Chondrocyte (in vitro differentiated cells): Measurements from ENCODE around the gene IL6R. TPM values are rescaled to one million over a fixed set of nuclear protein-coding genes. Genes with fewer than 3 reads are reported as not detected.
A peak's percentile ranks its signal among the peaks of the same experiment; 100 is the strongest.
"Not testable (repeated sequence)": the region's sequence is repeated elsewhere in the genome, so short reads cannot be mapped to it uniquely, and the experiment has no call there.

ENCODE experiments used
- DNase-seq: peaks from one replicate; pipeline ENCODE4 v3.0.0; 2021; ENCODE audit warnings: mixed read lengths, low spot score
- H3K27ac Mint-ChIP-seq: one replicate; pipeline ENCODE4 v1.8.0; 2021; ENCODE audit warnings: mild to moderate bottlenecking, moderate library complexity, mixed read lengths; ENCODE audit not compliant: unreplicated experiment
- H3K27me3 Mint-ChIP-seq: 2 replicates; pipeline ENCODE4 v1.8.0; 2021; ENCODE audit warnings: low read depth, mixed read lengths
- H3K36me3 Mint-ChIP-seq: 2 replicates; pipeline ENCODE4 v1.8.0; 2021; ENCODE audit warnings: low read depth, mixed read lengths
- H3K4me1 Mint-ChIP-seq: 2 replicates; pipeline ENCODE4 v1.8.0; 2021; ENCODE audit warnings: low read depth, mild to moderate bottlenecking, mixed read lengths
- H3K4me3 Mint-ChIP-seq: one replicate; pipeline ENCODE4 v1.8.0; 2021; ENCODE audit warnings: mild to moderate bottlenecking, moderate library complexity, mixed read lengths; ENCODE audit not compliant: unreplicated experiment
- H3K9me3 Mint-ChIP-seq: 2 replicates; pipeline ENCODE4 v1.8.0; 2021; ENCODE audit warnings: low read depth, mixed read lengths
- CTCF ChIP-seq: fragments of 200-600 bp; sonication (generic); IDR thresholded peaks from 2 replicates; pipeline ENCODE4 v1.5.0; 2021; ENCODE audit warnings: antibody characterized with exemption, mild to moderate bottlenecking, moderate library complexity
- long read RNA-seq: library from polyadenylated mRNA; stranded (forward); transcript quantifications from one replicate; pipeline ENCODE4 v2.0.0, GENCODE V29; 2021
- total RNA-seq: library from RNA; stranded (reverse); gene quantifications from 3 replicates; pipeline ENCODE4 v1.2.1, GENCODE V29; 2021

Gene IL6R
- 1.1 to 1.4 TPM (median 1.3 TPM) in 3 replicates for total RNA-seq
- long read RNA-seq, partial matches to known transcripts = 0 of 3 reads
- long read RNA-seq, other reads (novel, unspliced or antisense) = 3 of 3 reads

GRCh38 chr1:154404984-154405746 lies at the start of gene IL6R:
IL6R (plus strand) TSS chr1:154405343; CDS start chr1:154405630, 287 bp downstream.
- Mint-ChIP-seq H3K9me3 (no peaks in the 10 kb centered on the region), H3K4me3 (peak within 1 kb of the TSS; percentile 75), H3K27ac (peak within 1 kb of the TSS; percentile 91), H3K36me3 (no peaks in the 10 kb centered on the region), H3K27me3 (peaks cover 2% of the 10 kb centered on the region), H3K4me1 (peaks cover 24% of the 10 kb centered on the region)
- peak; percentile 76 for TF ChIP-seq CTCF
- DNase-seq = peak; percentile 95

- no peak for TF ChIP-seq CTCF
- Mint-ChIP-seq H3K27me3 (peaks cover 2% of the 10 kb centered on the region), H3K27ac (no peak overlapping the region), H3K4me3 (no peak overlapping the region), H3K4me1 (peaks cover 6% of the 10 kb centered on the region), H3K36me3 (no peaks in the 10 kb centered on the region), H3K9me3 (no peaks in the 10 kb centered on the region)
- DNase-seq = peak; percentile 19
These were observed 46.6 kb upstream of the IL6R start for GRCh38 chr1:154358519-154358918.

GRCh38 chr1:154360288-154360687 lies 44.9 kb upstream of the IL6R start:
- H3K27me3 Mint-ChIP-seq = peaks cover 2% of the 10 kb centered on the region
- DNase-seq = no peak
- H3K36me3 Mint-ChIP-seq = no peaks in the 10 kb centered on the region
- H3K4me1 Mint-ChIP-seq = no peaks in the 10 kb centered on the region
- TF ChIP-seq CTCF = no peak
- no peak overlapping the region for H3K4me3 Mint-ChIP-seq
- no peak overlapping the region for H3K27ac Mint-ChIP-seq
- no peaks in the 10 kb centered on the region for H3K9me3 Mint-ChIP-seq

- H3K4me3 Mint-ChIP-seq, H3K27me3 Mint-ChIP-seq, H3K9me3 Mint-ChIP-seq, H3K27ac Mint-ChIP-seq, DNase-seq, H3K36me3 Mint-ChIP-seq, H3K4me1 Mint-ChIP-seq: not testable (repeated sequence)
These were observed 44.3 kb upstream of the IL6R start for GRCh38 chr1:154360881-154361280.

- DNase-seq = no peak
- Mint-ChIP-seq H3K4me1 (no peaks in the 10 kb centered on the region), H3K9me3 (no peaks in the 10 kb centered on the region), H3K4me3 (no peak overlapping the region), H3K27ac (no peak overlapping the region), H3K27me3 (peaks cover 2% of the 10 kb centered on the region), H3K36me3 (no peaks in the 10 kb centered on the region)
- no peak for TF ChIP-seq CTCF
These were observed 43.8 kb upstream of the IL6R start for GRCh38 chr1:154361357-154361756.

- no peak for TF ChIP-seq CTCF
- H3K4me1 Mint-ChIP-seq = no peaks in the 10 kb centered on the region
- H3K9me3 Mint-ChIP-seq = no peaks in the 10 kb centered on the region
- H3K27ac Mint-ChIP-seq = no peak overlapping the region
- H3K36me3 Mint-ChIP-seq = no peaks in the 10 kb centered on the region
- no peak overlapping the region for H3K4me3 Mint-ChIP-seq
- H3K27me3 Mint-ChIP-seq = no peaks in the 10 kb centered on the region
- DNase-seq = no peak
These were observed 33.7 kb upstream of the IL6R start for GRCh38 chr1:154371436-154371835.

- H3K4me3 Mint-ChIP-seq, H3K27me3 Mint-ChIP-seq, H3K9me3 Mint-ChIP-seq, H3K27ac Mint-ChIP-seq, H3K4me1 Mint-ChIP-seq, H3K36me3 Mint-ChIP-seq, DNase-seq: not testable (repeated sequence)
These were observed 31.3 kb upstream of the IL6R start for GRCh38 chr1:154373777-154374357.
